H9 (cell line): ENCODE measurements around the gene INCENP. TPM values are rescaled to one million over a fixed set of nuclear protein-coding genes. Genes with fewer than 3 reads are reported as not detected.

ENCODE experiments used
- DNase-seq: peaks from one replicate; pipeline ENCODE4 v3.0.0-alpha.2; 2017
- H2AFZ ChIP-seq: one replicate; pipeline ENCODE4 v1.6.1; 2013; ENCODE audit warnings: mild to moderate bottlenecking, low read length, control low read depth, moderate library complexity
- H2AK5ac ChIP-seq: 2 replicates; pipeline ENCODE4 v1.6.1; 2013; ENCODE audit warnings: low read length, control low read depth, mixed read lengths; ENCODE audit not compliant: insufficient read length
- H2BK120ac ChIP-seq: one replicate; pipeline ENCODE4 v1.6.1; 2013; ENCODE audit warnings: low read depth, mild to moderate bottlenecking, low read length, control low read depth, inconsistent platforms; ENCODE audit not compliant: poor library complexity, severe bottlenecking
- H2BK12ac ChIP-seq: 2 replicates; pipeline ENCODE4 v1.6.1; 2013; ENCODE audit warnings: low read length, control low read depth, mixed read lengths, low read depth; ENCODE audit not compliant: insufficient read length
- H2BK15ac ChIP-seq: 2 replicates; pipeline ENCODE4 v1.6.1; 2013; ENCODE audit warnings: low read depth, low read length, control low read depth
- H2BK20ac ChIP-seq: one replicate; pipeline ENCODE4 v1.6.1; 2013; ENCODE audit warnings: low read depth, mild to moderate bottlenecking, low read length, control low read depth, inconsistent platforms; ENCODE audit not compliant: poor library complexity, severe bottlenecking
- H2BK5ac ChIP-seq: 2 replicates; pipeline ENCODE4 v1.6.1; 2013; ENCODE audit warnings: low read length, control low read depth, mixed read lengths; ENCODE audit not compliant: insufficient read length
- H3K14ac ChIP-seq: 2 replicates; pipeline ENCODE4 v1.6.1; 2013; ENCODE audit warnings: low read length, control low read depth; ENCODE audit not compliant: insufficient read depth
- H3K18ac ChIP-seq: 2 replicates; pipeline ENCODE4 v1.6.1; 2013; ENCODE audit warnings: low read depth, mild to moderate bottlenecking, mixed read lengths, low read length, control low read depth; ENCODE audit not compliant: insufficient read length
- H3K23ac ChIP-seq: 2 replicates; pipeline ENCODE4 v1.6.1; 2013; ENCODE audit warnings: low read length, control low read depth, mixed read lengths, low read depth; ENCODE audit not compliant: insufficient read length
- H3K23me2 ChIP-seq: 2 replicates; pipeline ENCODE4 v1.6.1; 2013; ENCODE audit warnings: low read depth, mild to moderate bottlenecking, mixed read lengths, low read length, control low read depth; ENCODE audit not compliant: insufficient read length, poor library complexity, severe bottlenecking
- H3K27ac ChIP-seq: 2 replicates; pipeline ENCODE4 v1.5.1; 2013; ENCODE audit warnings: low read length, control low read depth, mixed read lengths, low read depth; ENCODE audit not compliant: insufficient read length
- H3K27me3 ChIP-seq: 2 replicates; pipeline ENCODE4 v1.6.1; 2013; ENCODE audit warnings: low read length, control low read depth, inconsistent platforms; ENCODE audit not compliant: insufficient read depth
- H3K4ac ChIP-seq: 2 replicates; pipeline ENCODE4 v1.6.1; 2013; ENCODE audit warnings: low read depth, mild to moderate bottlenecking, control low read depth, inconsistent platforms, low read length, moderate library complexity
- H3K4me1 ChIP-seq: 2 replicates; pipeline ENCODE4 v1.6.1; 2013; ENCODE audit warnings: low read length, control low read depth, inconsistent platforms; ENCODE audit not compliant: insufficient read depth
- H3K4me2 ChIP-seq: 2 replicates; pipeline ENCODE4 v1.6.1; 2013; ENCODE audit warnings: low read length, control low read depth, mixed read lengths; ENCODE audit not compliant: insufficient read length, insufficient read depth
- H3K56ac ChIP-seq: 2 replicates; pipeline ENCODE4 v1.6.1; 2013; ENCODE audit warnings: low read depth, mild to moderate bottlenecking, mixed read lengths, low read length, control low read depth; ENCODE audit not compliant: insufficient read length
- H3K79me1 ChIP-seq: 2 replicates; pipeline ENCODE4 v1.6.1; 2013; ENCODE audit warnings: low read depth, mild to moderate bottlenecking, moderate library complexity, low read length, control low read depth, inconsistent platforms; ENCODE audit not compliant: insufficient read depth, poor library complexity, severe bottlenecking
- H3K79me2 ChIP-seq: 2 replicates; pipeline ENCODE4 v1.6.1; 2013; ENCODE audit warnings: low read length, control low read depth, inconsistent platforms; ENCODE audit not compliant: insufficient read depth
- H3K9ac ChIP-seq: 2 replicates; pipeline ENCODE4 v1.6.1; 2013; ENCODE audit warnings: low read length, control low read depth, mixed read lengths; ENCODE audit not compliant: insufficient read length; ENCODE audit errors: extremely low read depth
- H3K9me3 ChIP-seq: one replicate; pipeline ENCODE4 v1.6.1; 2013; ENCODE audit warnings: low read depth, low read length, inconsistent platforms; ENCODE audit not compliant: control insufficient read depth
- H3T11ph ChIP-seq: one replicate; pipeline ENCODE4 v1.6.1; 2013; ENCODE audit warnings: mild to moderate bottlenecking, low read length, control low read depth, inconsistent platforms
- H4K20me1 ChIP-seq: one replicate; pipeline ENCODE4 v1.6.1; 2013; ENCODE audit not compliant: control insufficient read depth, insufficient read length, insufficient read depth
- H4K5ac ChIP-seq: 2 replicates; pipeline ENCODE4 v1.6.1; 2013; ENCODE audit warnings: low read depth, mild to moderate bottlenecking, mixed read lengths, low read length, control low read depth; ENCODE audit not compliant: insufficient read length
- H4K8ac ChIP-seq: replicated peaks from 2 replicates; pipeline ENCODE4 v1.6.1; 2013; ENCODE audit warnings: low read length, control low read depth, mixed read lengths, low read depth; ENCODE audit not compliant: insufficient read length
- H4K91ac ChIP-seq: 2 replicates; pipeline ENCODE4 v1.6.1; 2013; ENCODE audit warnings: low read depth, mild to moderate bottlenecking, moderate library complexity, mixed read lengths, low read length, control low read depth; ENCODE audit not compliant: insufficient read length
- H3K27ac Mint-ChIP-seq, 3 experiments: 2 replicates in 2 of 3; 3 replicates in 1 of 3; pipeline ENCODE4 v1.8.0; 2020 to 2021; ENCODE audit warnings: mixed read lengths in 3 of 3, mild to moderate bottlenecking in 1 of 3, moderate library complexity in 1 of 3
- H3K27me3 Mint-ChIP-seq: 2 replicates; pipeline ENCODE4 v1.8.0; 2021; ENCODE audit warnings: low read depth, mild to moderate bottlenecking, moderate library complexity, mixed read lengths
- H3K36me3 Mint-ChIP-seq, 3 experiments: 2 replicates in 2 of 3; 3 replicates in 1 of 3; pipeline ENCODE4 v1.8.0; 2020 to 2021; ENCODE audit warnings: low read depth in 3 of 3, mixed read lengths in 3 of 3; ENCODE audit not compliant: insufficient read depth in 1 of 3
- H3K4me1 Mint-ChIP-seq, 2 experiments: 2 replicates each; pipeline ENCODE4 v1.8.0; 2020; ENCODE audit warnings: mixed read lengths in 2 of 2
- H3K4me3 Mint-ChIP-seq, 2 experiments: 2 replicates in 1 of 2; 3 replicates in 1 of 2; pipeline ENCODE4 v1.8.0; 2020 to 2021; ENCODE audit warnings: mild to moderate bottlenecking in 2 of 2, mixed read lengths in 2 of 2, moderate library complexity in 1 of 2
- H3K9me3 Mint-ChIP-seq, 2 experiments: 2 replicates in 1 of 2; 3 replicates in 1 of 2; pipeline ENCODE4 v1.8.0; 2020; ENCODE audit warnings: mild to moderate bottlenecking in 2 of 2, mixed read lengths in 2 of 2, moderate library complexity in 1 of 2
- WGBS: extraction: QIAGEN DNeasy Blood & Tissue Kit; methylation state at CpG from one replicate; pipeline ENCODE4 v1.1.7; 2013; ENCODE audit warnings: missing lambda C conversion rate, low lambda C conversion rate, mixed read lengths; ENCODE audit not compliant: insufficient read length; ENCODE audit errors: extremely low coverage; 5-methylcytosine and 5-hydroxymethylcytosine counted together
- total RNA-seq: library from RNA; stranded (reverse); gene quantifications from 2 replicates; pipeline ENCODE4 v1.2.1, GENCODE V29; 2021
- TF ChIP-seq, protein P1 (sequence below): fragments of 200-600 bp; sonication (generic); conservative IDR thresholded peaks from 3 replicates; pipeline ENCODE4 v1.8.0; 2021; ENCODE audit warnings: antibody characterized with exemption, mild to moderate bottlenecking

Gene INCENP
- total RNA-seq, 1 experiment from 2014 or later: 99.9 TPM

DNA sequence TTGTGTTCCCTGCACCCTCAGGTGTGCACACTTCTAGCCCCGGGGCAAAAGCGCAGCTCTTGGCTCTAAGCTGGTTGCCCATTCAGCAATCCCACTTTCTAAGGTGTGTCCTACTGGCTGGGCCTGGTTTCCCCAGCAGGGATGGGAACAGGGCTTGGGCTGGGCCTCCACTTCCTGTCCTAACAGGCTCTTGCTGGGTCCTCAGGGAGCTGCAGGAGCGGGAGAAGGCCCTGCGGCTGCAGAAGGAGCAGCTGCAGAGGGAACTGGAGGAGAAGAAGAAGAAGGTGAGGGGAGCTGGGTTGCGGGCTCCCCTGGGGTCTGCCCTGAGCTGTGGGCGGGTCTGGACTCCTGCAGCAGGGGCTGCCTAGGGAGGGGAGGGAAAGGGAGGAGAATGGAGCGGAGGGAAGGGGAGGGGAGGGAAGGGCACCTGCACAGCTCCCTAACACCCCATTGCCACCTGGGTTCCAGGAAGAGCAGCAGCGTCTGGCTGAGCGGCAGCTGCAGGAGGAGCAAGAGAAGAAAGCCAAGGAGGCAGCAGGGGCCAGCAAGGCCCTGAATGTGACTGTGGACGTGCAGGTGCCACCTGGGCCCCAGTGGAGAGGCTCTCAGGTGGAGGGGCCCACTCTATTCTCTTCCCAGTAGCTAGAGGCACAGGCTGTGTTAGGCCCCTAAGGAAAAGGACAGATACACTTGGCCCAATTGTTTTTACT lies 24.6 kb downstream of the INCENP start:
- no peak overlapping the region for H3K18ac ChIP-seq
- no peak overlapping the region for H4K5ac ChIP-seq
- H3K9me3 ChIP-seq: no peaks in the 10 kb centered on the region
- no peak overlapping the region for H3K9ac ChIP-seq
- H3K27ac ChIP-seq: no peak overlapping the region
- no peak overlapping the region for H2BK20ac ChIP-seq
- H4K20me1 ChIP-seq: no peaks in the 10 kb centered on the region
- H3K4me3 Mint-ChIP-seq: no peak overlapping the region
- H2BK5ac ChIP-seq: no peak overlapping the region
- TF ChIP-seq, protein P1, sequence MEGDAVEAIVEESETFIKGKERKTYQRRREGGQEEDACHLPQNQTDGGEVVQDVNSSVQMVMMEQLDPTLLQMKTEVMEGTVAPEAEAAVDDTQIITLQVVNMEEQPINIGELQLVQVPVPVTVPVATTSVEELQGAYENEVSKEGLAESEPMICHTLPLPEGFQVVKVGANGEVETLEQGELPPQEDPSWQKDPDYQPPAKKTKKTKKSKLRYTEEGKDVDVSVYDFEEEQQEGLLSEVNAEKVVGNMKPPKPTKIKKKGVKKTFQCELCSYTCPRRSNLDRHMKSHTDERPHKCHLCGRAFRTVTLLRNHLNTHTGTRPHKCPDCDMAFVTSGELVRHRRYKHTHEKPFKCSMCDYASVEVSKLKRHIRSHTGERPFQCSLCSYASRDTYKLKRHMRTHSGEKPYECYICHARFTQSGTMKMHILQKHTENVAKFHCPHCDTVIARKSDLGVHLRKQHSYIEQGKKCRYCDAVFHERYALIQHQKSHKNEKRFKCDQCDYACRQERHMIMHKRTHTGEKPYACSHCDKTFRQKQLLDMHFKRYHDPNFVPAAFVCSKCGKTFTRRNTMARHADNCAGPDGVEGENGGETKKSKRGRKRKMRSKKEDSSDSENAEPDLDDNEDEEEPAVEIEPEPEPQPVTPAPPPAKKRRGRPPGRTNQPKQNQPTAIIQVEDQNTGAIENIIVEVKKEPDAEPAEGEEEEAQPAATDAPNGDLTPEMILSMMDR: no peak
- WGBS: no CpG with 5 or more reads among the region's 10 CpGs
- no peaks in the 10 kb centered on the region; a peak in 1 of 5 replicates for H3K9me3 Mint-ChIP-seq
- H2AFZ ChIP-seq: no peak overlapping the region
- H2BK15ac ChIP-seq: no peak overlapping the region
- H3K23me2 ChIP-seq: no peaks in the 10 kb centered on the region
- H2AK5ac ChIP-seq: no peak overlapping the region
- H3K4me1 Mint-ChIP-seq: no peaks in the 10 kb centered on the region
- H3K79me2 ChIP-seq: no peaks in the 10 kb centered on the region
- H3K79me1 ChIP-seq: no peaks in the 10 kb centered on the region
- H3K27me3 ChIP-seq: no peaks in the 10 kb centered on the region
- H3K4me1 ChIP-seq: no peaks in the 10 kb centered on the region
- no peak overlapping the region for H3K4me2 ChIP-seq
- no peaks in the 10 kb centered on the region for H3K27me3 Mint-ChIP-seq
- H3K36me3 Mint-ChIP-seq: peaks cover 66 to 93% (median 91%) of the 10 kb centered on the region in 3 experiments
- H3K27ac Mint-ChIP-seq: no peak overlapping the region; a peak in 1 of 7 replicates
- H3K56ac ChIP-seq: no peak overlapping the region
- no peak overlapping the region for H3K4ac ChIP-seq
- H2BK12ac ChIP-seq: no peak overlapping the region
- no peak overlapping the region for H3T11ph ChIP-seq
- H3K14ac ChIP-seq: no peak overlapping the region
- H2BK120ac ChIP-seq: no peak overlapping the region
- H3K23ac ChIP-seq: no peak overlapping the region
- DNase-seq: no peak
- H4K8ac ChIP-seq: no peak overlapping the region
- no peak overlapping the region for H4K91ac ChIP-seq
